ENCODE measurements around the gene VMAC. TPM values are rescaled to one million over a fixed set of nuclear protein-coding genes. Genes with fewer than 3 reads are reported as not detected.
"Not testable (repeated sequence)": the region's sequence is repeated elsewhere in the genome, so short reads cannot be mapped to it uniquely, and the experiment has no call there.

Gene VMAC, protein sequence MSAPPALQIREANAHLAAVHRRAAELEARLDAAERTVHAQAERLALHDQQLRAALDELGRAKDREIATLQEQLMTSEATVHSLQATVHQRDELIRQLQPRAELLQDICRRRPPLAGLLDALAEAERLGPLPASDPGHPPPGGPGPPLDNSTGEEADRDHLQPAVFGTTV
- 4.2 TPM for polyA plus RNA-seq (2013, experiment 1 of 4)
- 5.9 TPM for polyA plus RNA-seq (2013, experiment 2 of 4)
- 3.7 TPM for polyA plus RNA-seq (2013, experiment 3 of 4)
- polyA plus RNA-seq (2013, experiment 4 of 4): 4.2 TPM

DNA sequence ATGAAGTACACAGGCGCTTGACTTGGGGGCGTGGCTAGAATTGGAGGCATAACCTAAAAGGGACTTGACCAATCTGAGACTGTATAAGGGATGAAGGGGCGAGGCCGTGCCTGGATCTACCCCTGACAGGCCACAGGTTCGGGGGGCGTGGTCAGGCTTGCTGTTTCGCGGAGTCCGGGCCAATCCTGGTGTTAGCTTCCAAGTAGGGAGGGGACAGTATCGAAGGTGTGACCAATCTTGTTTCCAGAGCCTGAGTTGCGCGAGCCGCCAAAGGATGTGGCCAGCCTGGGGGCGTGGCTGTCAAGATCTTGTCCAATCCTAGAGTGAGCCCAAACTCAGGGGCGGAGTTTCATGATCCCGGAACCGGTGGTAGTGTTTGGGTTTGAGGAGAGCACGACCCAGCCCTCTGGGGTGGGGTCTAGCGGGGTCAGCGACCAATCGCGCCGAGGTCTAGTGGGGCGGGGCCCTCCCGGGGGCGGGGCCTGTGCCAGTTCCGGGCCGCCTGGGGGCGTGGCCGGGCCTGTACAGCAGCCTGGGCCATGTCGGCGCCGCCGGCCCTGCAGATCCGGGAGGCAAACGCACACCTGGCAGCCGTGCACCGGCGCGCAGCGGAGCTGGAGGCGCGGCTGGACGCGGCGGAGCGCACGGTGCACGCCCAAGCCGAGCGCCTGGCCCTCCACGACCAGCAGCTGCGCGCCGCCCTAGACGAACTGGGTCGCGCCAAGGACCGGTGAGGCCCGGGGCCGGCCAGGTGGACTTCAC lies at the start of gene VMAC:
Gene VMAC, plus strand, starts transcription at position 521 of the 762 bp plus-strand sequence. Its CDS starts 19 bp downstream, at position 540.
- Histone ChIP-seq H3K27me3 (ENCODE audit: control insufficient read depth, insufficient read depth, low read length, poor library complexity, severe bottlenecking) (no peaks in the 10 kb centered on the region), H3K4me3 (ENCODE audit: insufficient read depth, low read depth, low read length) (peak within 1 kb of the TSS; percentile 99), H3K27ac (ENCODE audit: insufficient read depth, low read depth, low read length, poor library complexity, severe bottlenecking) (peak within 1 kb of the TSS; percentile 94), H3K9me3 (ENCODE audit: control insufficient read depth, low read length) (no peaks in the 10 kb centered on the region), H3K4me1 (ENCODE audit: control insufficient read depth, insufficient read depth, low read length) (peaks cover 5% of the 10 kb centered on the region), H3K36me3 (ENCODE audit: control insufficient read depth, insufficient read depth, low read length) (peaks cover 6% of the 10 kb centered on the region)
- 1% methylated on average over 61 of the region's 61 CpGs for WGBS, 2 experiments

DNA sequence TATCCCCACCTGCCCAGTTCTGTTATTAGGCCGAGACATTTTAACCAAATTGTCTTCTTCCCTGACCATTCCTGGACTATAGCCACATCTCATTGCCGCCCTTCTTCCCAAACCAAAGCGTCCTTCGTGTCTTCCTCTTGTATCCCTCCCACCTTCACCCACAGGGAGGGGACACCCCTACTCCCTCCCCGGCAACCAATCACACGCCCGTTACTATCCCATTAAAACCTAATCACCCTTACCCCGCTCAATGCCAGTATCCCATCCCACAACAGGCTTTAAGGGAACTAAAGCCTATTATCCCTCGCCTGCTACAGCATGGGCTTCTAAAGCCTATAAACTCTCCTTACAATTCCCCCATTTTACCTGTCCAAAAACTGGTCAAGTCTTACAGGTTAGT lies 49.5 kb upstream of the VMAC start:
- H3K27ac ChIP-seq (ENCODE audit: insufficient read depth, low read depth, low read length, poor library complexity, severe bottlenecking); H3K4me1 ChIP-seq (ENCODE audit: control insufficient read depth, insufficient read depth, low read length); H3K4me3 ChIP-seq (ENCODE audit: insufficient read depth, low read depth, low read length); H3K36me3 ChIP-seq (ENCODE audit: control insufficient read depth, insufficient read depth, low read length); H3K27me3 ChIP-seq (ENCODE audit: control insufficient read depth, insufficient read depth, low read length, poor library complexity, severe bottlenecking); H3K9me3 ChIP-seq (ENCODE audit: control insufficient read depth, low read length): not testable (repeated sequence)
- WGBS, 2 experiments: 75 to 82% methylated on average over 9 of the region's 9 CpGs

DNA sequence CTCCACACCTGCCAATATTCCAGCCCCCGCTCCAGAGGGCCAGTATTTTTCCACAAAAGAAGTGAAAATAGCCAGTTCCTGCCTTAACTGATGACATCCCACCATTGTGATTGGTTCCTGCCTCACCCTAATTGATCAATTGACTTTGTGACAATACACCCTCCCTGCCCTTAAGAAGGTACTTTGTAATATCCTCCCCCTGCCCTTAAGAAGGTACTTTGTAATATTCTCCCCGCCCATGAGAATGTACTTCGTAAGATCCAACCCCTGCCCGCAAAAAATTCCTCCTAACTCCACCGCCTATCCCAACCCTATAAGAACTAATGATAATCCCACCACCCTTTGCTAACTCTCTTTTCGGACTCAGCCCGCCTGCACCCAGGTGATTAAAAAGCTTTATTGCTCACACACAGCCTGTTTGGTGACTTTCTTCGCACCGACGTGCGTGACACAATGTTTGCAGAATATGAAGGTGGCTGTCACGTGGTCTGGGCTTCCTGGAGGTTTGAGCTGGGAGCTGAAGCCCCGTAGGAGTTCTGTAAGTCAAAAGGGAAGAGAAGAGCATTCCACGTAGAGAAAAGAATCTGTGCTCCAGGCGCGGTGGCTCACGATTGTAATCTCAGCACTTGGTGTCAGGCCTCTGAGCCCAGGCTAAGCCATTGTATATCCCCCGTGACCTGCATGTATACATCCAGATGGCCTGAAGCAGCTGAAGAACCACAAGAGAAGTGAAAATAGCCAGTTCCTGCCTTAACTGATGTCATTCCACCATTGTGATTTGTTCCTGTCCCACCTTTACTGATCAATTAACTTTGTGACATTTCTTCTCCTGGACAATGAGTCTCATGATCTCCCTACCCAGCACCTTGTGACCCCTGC lies 47.2 kb upstream of the VMAC start:
- 91 to 92% methylated on average over 18 of the region's 18 CpGs for WGBS, 2 experiments
- Histone ChIP-seq H3K9me3 (ENCODE audit: control insufficient read depth, low read length) (no peaks in the 10 kb centered on the region), H3K36me3 (ENCODE audit: control insufficient read depth, insufficient read depth, low read length) (no peaks in the 10 kb centered on the region), H3K4me1 (ENCODE audit: control insufficient read depth, insufficient read depth, low read length) (peaks cover 4% of the 10 kb centered on the region), H3K27me3 (ENCODE audit: control insufficient read depth, insufficient read depth, low read length, poor library complexity, severe bottlenecking) (no peaks in the 10 kb centered on the region), H3K27ac (ENCODE audit: insufficient read depth, low read depth, low read length, poor library complexity, severe bottlenecking) (no peak overlapping the region), H3K4me3 (ENCODE audit: insufficient read depth, low read depth, low read length) (no peak overlapping the region)

DNA sequence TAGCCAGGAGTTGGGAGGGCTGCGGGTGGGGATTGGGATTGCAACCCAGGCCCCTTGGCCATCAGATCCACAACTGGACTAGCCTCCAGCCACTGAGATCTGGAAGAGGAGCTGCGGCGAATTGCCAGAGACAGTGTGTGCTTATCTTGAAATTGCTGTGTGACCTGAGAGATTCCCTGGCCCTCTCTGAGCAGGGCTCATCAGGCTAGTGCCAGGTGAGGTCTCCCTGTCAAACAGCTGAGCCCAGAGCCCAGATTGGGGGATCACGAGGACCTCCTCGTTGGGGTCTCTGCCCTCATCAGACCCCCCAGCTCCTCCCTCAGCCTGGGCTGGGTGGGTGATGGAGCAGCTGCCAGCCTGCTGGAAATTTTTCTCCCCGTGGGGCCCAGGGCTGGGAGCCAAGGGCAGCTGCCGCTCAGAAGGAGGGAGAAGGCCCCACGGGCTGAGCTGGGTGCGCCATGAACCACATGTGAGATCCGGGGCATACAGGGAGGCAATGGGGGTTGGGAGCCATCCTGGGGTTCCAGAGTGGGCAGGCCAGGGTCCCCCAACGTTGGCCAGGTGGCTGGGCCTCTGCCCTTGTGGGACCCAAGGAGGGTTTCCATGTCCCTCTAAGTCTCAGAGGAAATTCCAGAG lies 41.5 kb upstream of the VMAC start:
- Histone ChIP-seq H3K27ac (ENCODE audit: insufficient read depth, low read depth, low read length, poor library complexity, severe bottlenecking) (no peak overlapping the region), H3K4me3 (ENCODE audit: insufficient read depth, low read depth, low read length) (no peak overlapping the region), H3K27me3 (ENCODE audit: control insufficient read depth, insufficient read depth, low read length, poor library complexity, severe bottlenecking) (no peaks in the 10 kb centered on the region), H3K36me3 (ENCODE audit: control insufficient read depth, insufficient read depth, low read length) (no peaks in the 10 kb centered on the region), H3K9me3 (ENCODE audit: control insufficient read depth, low read length) (no peaks in the 10 kb centered on the region), H3K4me1 (ENCODE audit: control insufficient read depth, insufficient read depth, low read length) (no peaks in the 10 kb centered on the region)
- WGBS, 2 experiments: 88 to 91% methylated on average over 11 of the region's 11 CpGs

DNA sequence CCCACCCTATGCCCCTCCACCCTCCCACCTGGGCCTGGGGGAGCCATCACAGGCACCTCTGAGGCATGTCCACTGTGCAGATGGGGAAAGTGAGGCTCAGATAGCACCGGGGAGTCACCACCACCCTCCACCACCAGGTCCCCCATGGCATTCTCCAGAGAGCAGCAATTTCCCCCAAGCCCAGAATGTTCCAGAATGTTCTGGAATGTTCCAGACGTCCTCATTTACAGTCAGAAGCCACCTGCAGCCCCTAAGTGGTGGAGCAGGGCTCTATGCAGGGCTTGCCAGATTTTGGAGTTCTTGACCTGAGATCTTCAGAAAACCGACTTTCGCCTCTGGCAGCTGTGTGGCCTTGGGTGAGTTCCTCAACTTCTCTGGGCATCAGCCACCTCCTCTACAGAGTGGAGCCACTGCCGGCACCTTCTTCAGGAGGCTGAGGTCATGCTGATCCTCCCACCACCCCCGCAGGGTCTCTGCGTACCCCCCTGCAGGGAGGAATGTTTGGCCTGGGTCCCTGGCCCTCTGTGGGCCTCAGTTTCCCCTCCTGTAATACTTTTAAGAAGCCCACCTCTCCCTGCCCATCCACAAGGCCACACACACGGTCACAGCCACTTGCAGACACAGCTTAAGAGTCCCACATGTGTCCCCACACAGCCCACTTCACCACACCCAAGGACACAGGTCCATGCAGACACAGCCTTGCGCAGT lies 40.5 kb upstream of the VMAC start:
- Histone ChIP-seq H3K27me3 (ENCODE audit: control insufficient read depth, insufficient read depth, low read length, poor library complexity, severe bottlenecking) (no peaks in the 10 kb centered on the region), H3K27ac (ENCODE audit: insufficient read depth, low read depth, low read length, poor library complexity, severe bottlenecking) (no peak overlapping the region), H3K36me3 (ENCODE audit: control insufficient read depth, insufficient read depth, low read length) (no peaks in the 10 kb centered on the region), H3K4me1 (ENCODE audit: control insufficient read depth, insufficient read depth, low read length) (no peaks in the 10 kb centered on the region), H3K4me3 (ENCODE audit: insufficient read depth, low read depth, low read length) (no peak overlapping the region), H3K9me3 (ENCODE audit: control insufficient read depth, low read length) (no peaks in the 10 kb centered on the region)
- 90 to 91% methylated on average over 9 of the region's 9 CpGs for WGBS, 2 experiments

DNA sequence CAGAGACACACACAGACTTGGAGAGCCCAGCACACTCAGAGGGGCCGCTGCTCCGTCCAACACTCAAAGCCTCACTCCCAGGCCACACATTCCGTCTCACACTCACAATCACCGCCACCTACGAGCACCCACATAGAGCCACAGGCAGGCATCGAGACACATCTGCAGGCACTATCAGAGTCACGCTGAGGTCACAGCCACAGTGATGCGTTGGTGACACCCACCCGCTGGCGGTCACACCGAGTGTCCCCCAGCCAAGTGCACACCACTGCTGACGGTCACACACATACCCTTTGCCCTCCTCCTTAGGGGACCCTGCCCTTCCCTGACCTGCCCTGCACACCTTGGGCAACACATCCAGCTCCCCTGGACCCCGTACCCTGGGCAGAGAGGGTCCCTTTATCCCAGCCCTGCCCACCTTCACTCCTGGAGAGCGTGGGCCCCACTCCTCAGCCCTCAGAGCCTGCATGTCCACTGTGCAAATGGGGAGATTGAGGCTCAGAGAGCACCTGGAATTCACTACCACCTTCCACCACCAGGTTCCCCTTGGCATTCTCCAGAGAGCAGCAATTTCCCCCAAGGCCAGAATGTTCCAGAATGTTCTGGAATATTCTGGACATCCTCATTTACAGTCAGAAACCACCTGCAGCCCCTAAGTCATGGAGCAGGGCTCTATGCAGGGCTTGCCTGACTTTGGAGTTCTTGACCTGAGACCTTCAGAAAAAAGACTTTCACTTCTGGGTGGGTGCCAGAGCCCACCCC lies 39.8 kb upstream of the VMAC start:
- Histone ChIP-seq H3K9me3 (ENCODE audit: control insufficient read depth, low read length) (no peaks in the 10 kb centered on the region), H3K27me3 (ENCODE audit: control insufficient read depth, insufficient read depth, low read length, poor library complexity, severe bottlenecking) (no peaks in the 10 kb centered on the region), H3K36me3 (ENCODE audit: control insufficient read depth, insufficient read depth, low read length) (no peaks in the 10 kb centered on the region), H3K4me1 (ENCODE audit: control insufficient read depth, insufficient read depth, low read length) (no peaks in the 10 kb centered on the region), H3K4me3 (ENCODE audit: insufficient read depth, low read depth, low read length) (no peak overlapping the region), H3K27ac (ENCODE audit: insufficient read depth, low read depth, low read length, poor library complexity, severe bottlenecking) (no peak overlapping the region)
- WGBS, 2 experiments: 93% methylated on average over 14 of the region's 14 CpGs

DNA sequence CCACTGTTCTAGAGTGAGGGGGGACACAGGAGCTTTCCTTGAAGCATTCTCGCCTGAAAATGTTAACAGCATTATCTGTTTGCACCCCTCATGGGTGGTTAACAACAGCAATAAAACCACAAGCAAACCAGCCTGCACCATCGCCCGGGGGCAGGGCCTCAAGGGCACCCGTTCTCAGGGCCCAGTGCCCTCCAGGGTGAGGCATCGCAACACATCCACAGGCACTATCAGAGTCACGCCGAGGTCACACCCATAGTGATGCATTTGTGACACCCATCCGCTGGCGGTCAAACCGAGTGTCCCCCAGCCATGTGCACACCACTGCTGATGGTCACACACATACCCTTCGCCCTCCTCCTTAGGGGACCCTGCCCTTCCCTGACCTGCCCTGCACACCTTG lies 38.9 kb upstream of the VMAC start:
- WGBS, 2 experiments: 93 to 96% methylated on average over 11 of the region's 11 CpGs
- Histone ChIP-seq H3K4me1 (ENCODE audit: control insufficient read depth, insufficient read depth, low read length) (no peaks in the 10 kb centered on the region), H3K4me3 (ENCODE audit: insufficient read depth, low read depth, low read length) (no peak overlapping the region)

DNA sequence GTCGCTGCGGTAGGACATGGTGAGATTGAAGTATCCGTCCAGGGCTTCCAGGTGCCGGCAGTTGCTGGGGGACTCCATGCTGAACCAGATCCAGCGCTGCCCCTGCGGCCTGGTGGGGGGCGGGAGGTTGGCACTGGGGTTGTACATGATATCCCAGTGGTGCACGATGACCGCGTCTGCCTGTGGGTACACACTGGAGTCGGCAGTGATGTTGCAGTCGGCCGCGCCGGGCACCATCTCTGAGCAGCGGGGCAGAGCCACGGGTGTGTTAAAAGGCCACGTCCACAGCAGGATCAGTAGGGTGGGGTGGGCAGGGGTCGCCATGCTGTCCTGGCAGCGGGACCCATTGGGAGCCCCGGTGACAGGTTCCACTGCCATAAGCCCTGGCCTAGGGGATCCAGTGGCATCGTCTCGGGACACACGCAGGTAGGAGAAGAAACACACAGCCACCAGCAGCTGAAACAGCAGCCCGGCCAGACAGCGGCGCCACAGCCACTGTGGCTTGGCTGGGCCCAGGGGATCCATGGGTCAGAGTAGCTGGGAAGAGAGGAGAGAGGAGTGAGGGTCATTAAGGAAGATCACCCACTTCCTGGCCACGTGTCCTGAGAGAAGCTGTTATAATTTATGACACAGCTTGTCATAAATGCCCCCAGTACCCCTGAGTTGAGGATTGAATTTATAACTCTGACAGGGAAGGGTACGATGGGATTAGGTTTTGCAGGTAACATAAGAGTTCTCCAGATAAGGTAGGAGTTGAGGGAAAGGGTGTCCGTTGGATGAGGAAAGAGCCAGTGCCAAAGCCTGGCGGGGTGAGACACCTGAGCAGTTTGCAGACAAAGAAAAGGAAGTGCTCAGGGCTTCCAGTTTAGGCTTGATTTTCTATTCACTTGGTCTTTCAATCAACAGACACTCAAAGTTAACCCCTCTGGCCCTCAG lies 37.2 kb upstream of the VMAC start:
- Histone ChIP-seq H3K36me3 (ENCODE audit: control insufficient read depth, insufficient read depth, low read length) (no peaks in the 10 kb centered on the region), H3K4me3 (ENCODE audit: insufficient read depth, low read depth, low read length) (no peak overlapping the region), H3K27me3 (ENCODE audit: control insufficient read depth, insufficient read depth, low read length, poor library complexity, severe bottlenecking) (no peaks in the 10 kb centered on the region), H3K9me3 (ENCODE audit: control insufficient read depth, low read length) (no peaks in the 10 kb centered on the region), H3K27ac (ENCODE audit: insufficient read depth, low read depth, low read length, poor library complexity, severe bottlenecking) (no peak overlapping the region), H3K4me1 (ENCODE audit: control insufficient read depth, insufficient read depth, low read length) (no peaks in the 10 kb centered on the region)
- 89% methylated on average over 31 of the region's 31 CpGs for WGBS, 2 experiments

More for the DNA sequence above, 38.9 kb upstream of the VMAC start:
- H3K36me3 ChIP-seq (ENCODE audit: control insufficient read depth, insufficient read depth, low read length): no peaks in the 10 kb centered on the region
- no peaks in the 10 kb centered on the region for H3K9me3 ChIP-seq (ENCODE audit: control insufficient read depth, low read length)
- no peak overlapping the region for H3K27ac ChIP-seq (ENCODE audit: insufficient read depth, low read depth, low read length, poor library complexity, severe bottlenecking)
- H3K27me3 ChIP-seq (ENCODE audit: control insufficient read depth, insufficient read depth, low read length, poor library complexity, severe bottlenecking): no peaks in the 10 kb centered on the region
